ACC112 (cell line): ENCODE measurements around the gene OSBPL5.

Experiments
- H2AFZ ChIP-seq: fragments of 200-600 bp; sonication (generic); one replicate; pipeline ENCODE4 v1.6.0; 2017; ENCODE audit warnings: antibody characterized with exemption, low read length; ENCODE audit not compliant: unreplicated experiment
- H3K27ac ChIP-seq: fragments of 200-600 bp; sonication (generic); 2 replicates; pipeline ENCODE4 v1.5.1; 2014; ENCODE audit warnings: low read depth, mild to moderate bottlenecking, antibody characterized with exemption, low read length, moderate library complexity
- H3K27me3 ChIP-seq: fragments of 200-600 bp; sonication (generic); 2 replicates; pipeline ENCODE4 v1.6.1; 2014; ENCODE audit warnings: mild to moderate bottlenecking, antibody characterized with exemption, low read length, moderate library complexity, mixed read lengths; ENCODE audit not compliant: insufficient read depth
- H3K36me3 ChIP-seq: fragments of 200-600 bp; sonication (generic); 2 replicates; pipeline ENCODE4 v1.6.1; 2016; ENCODE audit warnings: mild to moderate bottlenecking, antibody characterized with exemption, low read length, moderate library complexity, mixed read lengths; ENCODE audit not compliant: insufficient read depth
- H3K4me1 ChIP-seq: fragments of 200-600 bp; sonication (generic); one replicate; pipeline ENCODE4 v1.6.1; 2016; ENCODE audit warnings: low read length, mixed read lengths; ENCODE audit not compliant: insufficient read depth, unreplicated experiment, control insufficient read depth
- H3K4me3 ChIP-seq: fragments of 200-600 bp; sonication (generic); 2 replicates; pipeline ENCODE4 v1.5.1; 2014; ENCODE audit warnings: mild to moderate bottlenecking, low read depth, low read length
- H3K79me2 ChIP-seq: fragments of 200-600 bp; sonication (generic); one replicate; pipeline ENCODE4 v1.6.0; 2016; ENCODE audit warnings: low read length; ENCODE audit not compliant: control insufficient read depth, unreplicated experiment, insufficient read depth

Gene OSBPL5

GRCh38 chr11:3130269-3131071 lies 34.6 kb downstream of the OSBPL5 start:
- Histone ChIP-seq H3K27ac (no peak overlapping the region), H3K27me3 (no peaks in the 10 kb centered on the region), H3K4me1 (no peaks in the 10 kb centered on the region), H3K79me2 (no peaks in the 10 kb centered on the region), H3K36me3 (no peaks in the 10 kb centered on the region; the same call in 1 of the 2 replicates), H2AFZ (no peak overlapping the region), H3K4me3 (no peak overlapping the region)

- H3K27ac ChIP-seq, result no peak overlapping the region
- no peaks in the 10 kb centered on the region for H3K79me2 ChIP-seq
- H3K4me3 ChIP-seq, result no peak overlapping the region
- no peaks in the 10 kb centered on the region for H3K27me3 ChIP-seq
- peaks cover 4% of the 10 kb centered on the region for H3K4me1 ChIP-seq
- H3K36me3 ChIP-seq, result no peaks in the 10 kb centered on the region; the same call in 1 of the 2 replicates
- H2AFZ ChIP-seq, result no peak overlapping the region
These were observed 35.4 kb downstream of the OSBPL5 start for GRCh38 chr11:3129591-3130268.

- Histone ChIP-seq H3K4me1 (peaks cover 8% of the 10 kb centered on the region), H2AFZ (no peak overlapping the region), H3K27me3 (no peaks in the 10 kb centered on the region), H3K4me3 (no peak overlapping the region), H3K36me3 (no peaks in the 10 kb centered on the region; the same call in 1 of the 2 replicates), H3K79me2 (no peaks in the 10 kb centered on the region), H3K27ac (no peak overlapping the region)
These were observed 35.9 kb downstream of the OSBPL5 start for GRCh38 chr11:3129181-3129590.

DNA sequence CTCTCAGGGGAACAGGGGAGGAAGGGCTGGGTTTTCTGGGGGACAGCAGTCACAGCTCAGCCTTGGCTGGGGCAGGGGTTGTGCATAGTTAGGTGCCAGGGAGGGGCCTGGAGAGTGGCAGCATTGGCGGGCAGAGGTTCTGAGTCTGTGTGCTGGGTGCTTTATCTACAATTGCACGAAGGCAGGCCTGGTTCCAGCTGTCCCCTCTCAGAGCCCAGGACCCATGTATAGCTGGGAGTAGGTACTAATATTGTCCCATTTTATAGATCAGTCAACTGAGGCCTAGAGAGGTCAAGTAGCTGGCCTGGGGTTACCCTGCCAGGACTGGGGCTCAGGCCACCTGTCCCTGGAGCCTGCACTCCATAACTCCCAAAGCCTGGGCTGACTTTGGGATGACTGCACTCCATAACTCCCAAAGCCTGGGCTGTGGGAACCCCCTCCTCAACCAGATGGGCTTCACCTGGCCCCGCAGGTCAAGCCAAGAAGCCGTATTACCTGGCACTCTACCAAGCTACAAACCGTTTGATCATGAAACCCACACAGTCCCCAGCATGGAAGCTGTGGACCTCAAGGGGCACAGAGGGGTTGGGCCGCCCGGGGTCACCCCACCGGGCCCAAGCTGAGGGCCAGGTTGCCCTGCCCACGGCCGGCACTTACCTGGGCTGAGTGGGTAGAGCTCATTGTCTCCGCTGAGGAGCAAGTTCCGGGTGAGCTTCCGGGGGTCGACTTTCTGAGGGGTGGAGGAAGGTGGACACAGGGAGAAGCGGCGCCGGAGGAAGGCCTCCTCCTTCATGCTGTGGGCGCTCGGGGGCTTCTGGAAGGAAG lies 36.5 kb downstream of the OSBPL5 start:
- H2AFZ ChIP-seq, result no peak overlapping the region
- H3K4me1 ChIP-seq, result peaks cover 14% of the 10 kb centered on the region
- no peaks in the 10 kb centered on the region for H3K27me3 ChIP-seq
- no peak overlapping the region for H3K27ac ChIP-seq
- no peaks in the 10 kb centered on the region; the same call in 1 of the 2 replicates for H3K36me3 ChIP-seq
- H3K4me3 ChIP-seq, result no peak overlapping the region
- H3K79me2 ChIP-seq, result no peaks in the 10 kb centered on the region

DNA sequence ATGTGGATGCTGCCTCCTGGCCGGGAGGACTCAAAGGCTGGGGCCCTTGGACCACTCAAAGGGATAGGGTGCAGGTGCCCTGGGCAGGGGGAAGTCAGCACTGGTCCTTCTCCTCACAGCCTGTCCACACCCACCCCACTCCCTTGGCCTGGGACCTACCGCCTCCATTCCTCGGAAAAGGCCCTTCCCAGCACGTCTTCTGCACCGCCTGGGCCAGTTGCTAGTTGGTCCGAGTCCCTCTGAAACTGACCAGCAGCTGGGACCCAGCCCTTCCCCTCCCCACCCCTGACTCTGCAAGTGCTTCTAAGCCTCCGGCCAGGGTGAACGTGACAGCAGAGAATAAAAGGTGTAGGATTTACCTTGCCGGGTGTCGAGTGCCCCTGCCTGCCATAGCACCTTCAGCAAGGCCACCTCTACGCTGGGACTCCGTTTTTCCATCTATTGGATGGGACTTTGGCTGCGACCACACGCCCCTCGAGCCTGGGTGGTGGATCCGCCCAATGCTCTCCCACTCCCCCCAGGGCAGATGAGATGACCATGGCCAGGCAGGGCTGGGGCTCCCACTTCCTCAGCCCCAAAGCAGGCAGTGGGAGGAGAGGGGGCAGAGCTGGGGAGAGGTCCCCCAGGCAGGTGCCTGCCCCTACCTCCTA lies 37.3 kb downstream of the OSBPL5 start:
- Histone ChIP-seq H2AFZ (no peak overlapping the region), H3K27ac (no peak overlapping the region), H3K79me2 (no peaks in the 10 kb centered on the region), H3K27me3 (no peaks in the 10 kb centered on the region), H3K36me3 (no peaks in the 10 kb centered on the region; the same call in 1 of the 2 replicates), H3K4me1 (peaks cover 18% of the 10 kb centered on the region), H3K4me3 (no peak overlapping the region)

DNA sequence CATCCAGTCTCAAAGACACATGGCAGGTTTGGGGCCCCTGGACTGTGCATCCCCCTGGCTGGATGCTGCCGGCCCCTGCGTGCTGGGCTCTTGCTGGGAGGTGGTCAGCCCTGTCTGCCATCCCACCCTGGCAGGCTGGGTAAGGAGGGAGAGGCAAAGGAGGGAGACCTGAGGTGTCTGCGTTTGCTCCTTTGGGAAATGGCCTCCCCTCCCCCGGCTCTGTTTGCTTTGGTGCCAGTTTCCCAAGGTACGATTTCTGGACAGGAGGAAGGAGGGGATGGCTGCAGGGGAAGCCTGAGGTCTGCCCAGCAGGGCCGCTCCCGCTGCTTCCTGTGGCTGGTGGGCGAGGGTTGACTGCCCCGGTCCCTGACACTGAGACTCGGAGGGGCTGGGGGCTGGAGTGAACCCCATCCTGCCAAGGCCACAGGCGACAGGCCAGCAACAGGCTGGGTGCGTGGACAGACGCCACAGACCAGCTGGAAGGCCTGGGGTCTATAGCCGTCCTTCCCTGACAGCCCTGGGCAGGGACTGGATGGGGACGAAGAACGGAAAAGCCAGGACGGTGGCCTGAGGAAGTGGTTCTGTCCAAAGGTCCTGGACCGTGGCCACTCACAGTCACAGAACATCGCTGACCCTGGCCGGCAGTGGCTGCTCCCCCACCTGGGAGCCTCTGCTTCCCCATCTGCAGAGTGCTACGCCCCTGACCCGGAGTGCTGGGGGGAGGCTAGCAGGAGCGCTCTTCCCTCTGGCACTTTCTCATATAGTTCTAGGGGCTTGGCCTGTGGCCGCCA lies 38.0 kb downstream of the OSBPL5 start:
- Histone ChIP-seq H3K4me3 (no peak overlapping the region), H3K27me3 (no peaks in the 10 kb centered on the region), H3K36me3 (no peaks in the 10 kb centered on the region; the same call in 1 of the 2 replicates), H3K4me1 (peaks cover 18% of the 10 kb centered on the region), H3K79me2 (no peaks in the 10 kb centered on the region), H3K27ac (no peak overlapping the region), H2AFZ (no peak overlapping the region)

GRCh38 chr11:3126207-3126865 lies 38.8 kb downstream of the OSBPL5 start:
- no peaks in the 10 kb centered on the region for H3K27me3 ChIP-seq
- peaks cover 18% of the 10 kb centered on the region for H3K4me1 ChIP-seq
- no peaks in the 10 kb centered on the region for H3K79me2 ChIP-seq
- no peak overlapping the region for H3K27ac ChIP-seq
- H3K4me3 ChIP-seq, result no peak overlapping the region
- H2AFZ ChIP-seq, result no peak overlapping the region
- peaks cover 3% of the 10 kb centered on the region; the same call in 1 of the 2 replicates for H3K36me3 ChIP-seq

DNA sequence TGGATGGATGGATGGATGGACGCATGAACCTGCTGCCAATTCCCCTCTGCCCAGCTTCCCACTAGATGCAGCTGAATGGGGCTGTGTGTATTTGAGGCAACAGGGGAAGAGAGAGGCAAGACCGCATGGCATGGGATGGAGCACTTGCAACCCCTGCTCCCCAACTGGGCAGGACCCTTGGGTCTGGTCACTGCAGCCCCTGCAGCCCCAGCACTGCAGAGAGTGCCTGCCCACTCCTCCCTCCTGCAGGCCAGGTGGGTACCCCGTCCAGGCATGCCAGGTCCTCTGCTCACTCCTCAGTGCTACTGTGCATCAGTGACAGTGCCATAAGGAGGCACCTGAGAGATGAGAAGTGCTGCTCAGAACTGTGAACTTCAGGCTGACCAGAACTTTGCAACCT lies 40.3 kb downstream of the OSBPL5 start:
- H2AFZ ChIP-seq, result no peak overlapping the region
- peak overlapping the region; percentile 38 for H3K27ac ChIP-seq
- no peaks in the 10 kb centered on the region for H3K27me3 ChIP-seq
- peaks cover 14% of the 10 kb centered on the region; the same call in 1 of the 2 replicates for H3K36me3 ChIP-seq
- H3K4me3 ChIP-seq, result no peak overlapping the region
- H3K79me2 ChIP-seq, result no peaks in the 10 kb centered on the region
- H3K4me1 ChIP-seq, result peaks cover 18% of the 10 kb centered on the region
